ENCODE results near the gene ELL2.
A peak's percentile ranks its signal among the peaks of the same experiment; 100 is the strongest.
"Not testable (repeated sequence)": the region's sequence is repeated elsewhere in the genome, so short reads cannot be mapped to it uniquely, and the experiment has no call there.

Gene ELL2

DNA sequence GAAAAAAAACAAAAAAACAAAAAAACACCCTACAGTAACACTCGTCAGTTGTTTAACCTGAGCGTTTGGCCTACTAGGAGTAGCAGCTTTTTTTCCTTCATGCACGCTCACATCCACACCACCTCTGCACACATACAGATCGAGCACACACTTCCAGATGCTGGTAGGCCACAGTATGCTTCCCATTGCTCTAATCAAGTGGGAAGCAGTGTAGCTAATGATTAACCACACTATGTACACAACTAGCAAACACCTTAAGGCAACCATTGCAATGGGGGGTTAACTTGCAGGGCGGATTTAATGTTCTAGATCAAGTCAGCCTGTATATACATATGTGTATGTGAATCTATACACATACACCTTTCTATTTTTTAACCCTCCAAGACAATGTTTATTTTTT, 73.7 kb downstream of the ELL2 start:
- FAIRE-seq (no peak), DNase-seq (ENCODE audit: insufficient read length, low spot score) (no peak)

DNA sequence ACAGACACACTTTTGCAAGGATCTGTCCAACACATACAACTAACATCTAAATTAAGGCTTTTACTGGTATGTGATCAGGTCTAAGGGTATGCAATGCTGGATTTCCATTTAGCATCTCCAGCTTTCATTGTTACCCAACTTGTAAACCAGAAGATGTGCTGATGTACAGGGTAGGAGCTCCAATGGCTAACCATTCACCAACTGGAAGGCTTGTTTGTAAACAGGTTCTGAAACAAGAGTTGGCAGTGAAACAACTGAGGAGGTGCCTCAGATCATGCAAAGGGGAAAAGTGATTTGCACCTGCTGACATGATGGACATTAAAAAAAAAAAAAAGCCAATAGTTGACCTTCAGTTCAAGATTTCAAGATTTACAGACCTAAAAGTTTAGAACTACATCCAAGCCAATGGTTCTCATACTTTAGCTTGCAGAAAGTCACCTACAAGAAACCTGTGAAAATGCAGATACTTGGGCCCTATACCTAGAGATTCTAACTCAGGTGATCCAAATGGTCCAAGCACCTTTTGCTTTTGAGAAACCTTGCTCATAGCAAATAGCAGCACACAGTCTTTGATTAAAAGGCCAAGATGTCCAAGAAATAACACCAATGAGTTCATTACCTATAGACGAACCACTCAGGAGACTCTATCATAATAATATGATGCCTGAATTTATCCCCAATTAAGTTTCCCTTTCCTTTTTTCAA, 75.2 kb downstream of the ELL2 start:
- no peak for FAIRE-seq

DNA sequence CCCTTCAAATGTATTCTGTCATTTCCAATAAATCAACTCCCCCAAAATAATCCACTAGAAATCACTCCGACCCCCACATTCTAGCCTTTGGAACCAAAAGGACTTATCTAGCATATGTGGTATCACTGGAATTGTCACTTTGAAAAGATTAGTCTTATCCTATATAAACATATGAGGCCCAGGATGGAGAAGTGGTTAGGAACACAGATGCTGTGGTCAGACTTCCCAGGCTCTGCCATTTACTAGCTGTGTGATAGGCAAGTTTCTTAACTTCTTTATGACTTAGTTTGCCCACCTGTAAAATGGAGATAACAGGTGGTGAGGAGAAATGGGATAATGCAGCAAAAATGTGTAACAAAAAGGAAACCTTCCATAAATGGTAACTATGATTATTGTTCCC, 77.1 kb downstream of the ELL2 start:
- no peak for DNase-seq (ENCODE audit: insufficient read length, low spot score)

More for the DNA sequence above, 75.2 kb downstream of the ELL2 start:
- DNase-seq (ENCODE audit: insufficient read length, low spot score): no peak

DNA sequence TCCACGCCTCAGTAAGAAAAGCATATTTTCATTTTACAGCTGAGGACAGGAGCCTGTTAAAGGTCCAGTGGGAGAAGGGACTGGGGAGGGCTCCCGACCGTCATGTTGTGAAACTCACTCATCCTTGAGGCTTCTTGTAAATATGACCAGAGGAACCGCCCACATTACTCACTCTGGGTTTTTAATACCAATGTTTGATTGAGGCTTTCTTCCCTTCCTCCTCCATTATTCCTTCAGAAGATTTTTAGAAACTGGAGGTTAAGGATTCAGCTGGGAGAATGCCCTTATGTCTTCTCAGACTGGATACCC, 77.7 kb downstream of the ELL2 start:
- FAIRE-seq (no peak), DNase-seq (ENCODE audit: insufficient read length, low spot score) (no peak)

More for the DNA sequence above, 77.1 kb downstream of the ELL2 start:
- no peak for FAIRE-seq

DNA sequence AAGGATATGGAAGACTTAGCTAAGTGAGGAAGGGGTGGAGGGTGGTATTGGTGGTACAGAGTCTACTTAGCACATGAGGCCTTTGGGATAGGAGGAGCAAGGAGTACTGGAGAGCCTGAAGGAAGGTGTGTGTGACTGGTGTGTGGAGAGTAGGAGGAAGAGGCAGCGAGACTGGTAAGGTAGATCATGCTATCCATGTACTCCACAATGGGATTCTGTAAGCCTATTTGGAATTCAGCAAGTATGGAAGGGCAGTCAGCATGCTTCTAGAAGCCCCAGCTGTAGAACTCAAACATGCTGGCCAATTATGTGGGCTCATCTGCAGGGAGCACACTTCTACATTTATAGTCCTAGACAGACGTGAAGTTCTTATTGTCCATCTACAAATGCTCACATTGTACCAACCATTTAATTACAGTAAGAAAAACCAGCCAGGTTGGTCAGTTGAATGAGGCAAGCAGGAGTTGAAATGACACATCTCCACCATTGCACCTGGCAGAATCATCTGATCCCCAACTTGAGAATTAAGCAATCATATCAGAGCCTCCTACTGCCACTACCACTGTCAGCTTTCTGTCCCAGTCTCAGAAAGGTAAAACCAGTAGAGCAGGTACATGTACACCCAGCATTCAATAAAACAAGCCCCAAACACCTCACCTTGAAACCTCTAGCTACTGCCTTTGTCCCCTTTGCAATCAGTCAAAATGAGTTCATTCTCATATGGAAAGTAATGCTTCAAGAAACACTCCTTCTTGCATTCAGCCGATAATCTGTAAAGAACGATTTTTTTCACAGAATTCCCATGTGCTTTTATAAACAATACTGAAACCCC, 78.2 kb downstream of the ELL2 start:
- FAIRE-seq (peak; percentile 87), DNase-seq (ENCODE audit: insufficient read length, low spot score) (no peak)

DNA sequence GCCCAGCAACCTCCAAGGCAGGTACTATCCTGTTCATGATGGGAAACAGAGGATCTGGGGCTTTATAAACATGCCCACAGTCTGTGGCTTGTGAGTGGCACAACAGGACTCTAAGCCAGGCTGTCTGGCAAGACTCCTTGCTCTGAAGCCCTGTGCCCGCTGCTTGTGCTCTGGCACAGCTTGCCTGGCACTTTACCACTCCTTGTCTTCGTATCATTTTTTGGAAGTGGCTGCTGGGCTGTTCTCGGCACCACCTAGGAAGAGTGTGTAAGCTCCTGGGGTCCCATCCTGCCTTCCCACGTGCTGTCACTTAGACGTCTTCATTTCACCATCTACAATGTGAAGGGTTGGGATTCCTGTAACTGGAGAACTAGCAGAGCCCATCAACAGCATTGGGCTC, 79.8 kb downstream of the ELL2 start:
- DNase-seq (ENCODE audit: insufficient read length, low spot score) (no peak), FAIRE-seq (no peak)

DNA sequence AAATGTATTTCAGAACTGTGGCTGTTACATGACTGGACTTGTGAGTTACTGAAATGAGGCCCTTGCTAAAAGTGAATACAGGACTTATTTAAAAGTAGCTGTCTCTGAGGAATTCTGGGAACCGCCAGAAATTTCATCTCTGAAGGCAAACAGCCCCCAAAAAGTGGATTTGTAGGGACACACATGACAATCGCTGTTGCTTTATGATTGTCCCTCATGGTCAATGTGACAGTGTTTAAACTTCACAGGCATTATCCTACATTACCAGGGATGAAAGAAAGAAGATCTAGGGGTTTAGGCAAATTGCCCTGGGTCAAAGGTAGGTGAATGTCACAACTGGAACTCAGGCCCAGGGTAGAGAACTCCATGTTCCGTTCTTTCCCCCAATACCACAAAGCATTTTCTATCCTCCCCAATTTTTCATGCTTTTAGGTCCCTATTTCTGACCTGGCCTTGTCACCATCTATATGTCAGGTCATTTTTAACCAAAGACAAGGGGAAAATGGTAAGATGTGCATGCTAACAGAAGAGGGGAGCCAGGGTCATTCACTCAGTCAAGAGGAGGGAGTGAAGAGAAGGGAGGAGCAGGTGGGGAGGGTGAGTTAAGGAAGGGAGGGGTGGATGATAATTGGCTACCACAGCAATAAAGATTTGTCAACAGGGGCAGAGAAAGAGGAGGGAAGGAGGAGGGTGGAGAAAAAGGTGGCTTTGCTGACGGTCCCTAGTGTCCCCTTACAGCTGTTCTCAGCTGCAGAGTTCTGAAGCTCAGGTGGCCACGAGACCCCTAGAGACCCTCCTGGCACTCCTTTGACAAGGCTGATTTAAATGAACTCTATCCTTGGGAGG, 81.3 kb downstream of the ELL2 start:
- FAIRE-seq (no peak), DNase-seq (ENCODE audit: insufficient read length, low spot score) (no peak)

DNA sequence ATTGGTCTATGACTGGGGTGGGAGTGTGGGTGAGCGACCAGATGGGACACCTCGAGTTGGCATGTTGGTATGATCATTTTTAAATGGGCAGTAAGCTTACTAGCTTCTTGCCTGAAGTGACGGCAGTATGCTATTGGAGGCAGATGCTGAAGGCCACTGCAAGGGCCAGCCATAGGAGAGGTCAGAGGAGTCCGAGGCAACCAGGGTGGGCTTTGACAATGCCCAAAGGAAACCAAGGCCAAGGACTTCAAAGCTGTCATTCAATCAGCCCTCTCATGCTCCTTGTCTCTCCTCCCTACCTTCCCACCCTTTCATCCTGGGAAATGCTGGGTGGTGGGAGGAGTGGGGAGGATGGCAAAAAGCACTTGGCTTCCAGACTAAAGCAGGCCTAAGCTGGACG, 82.0 kb downstream of the ELL2 start:
- FAIRE-seq (no peak), DNase-seq (ENCODE audit: insufficient read length, low spot score) (no peak)

DNA sequence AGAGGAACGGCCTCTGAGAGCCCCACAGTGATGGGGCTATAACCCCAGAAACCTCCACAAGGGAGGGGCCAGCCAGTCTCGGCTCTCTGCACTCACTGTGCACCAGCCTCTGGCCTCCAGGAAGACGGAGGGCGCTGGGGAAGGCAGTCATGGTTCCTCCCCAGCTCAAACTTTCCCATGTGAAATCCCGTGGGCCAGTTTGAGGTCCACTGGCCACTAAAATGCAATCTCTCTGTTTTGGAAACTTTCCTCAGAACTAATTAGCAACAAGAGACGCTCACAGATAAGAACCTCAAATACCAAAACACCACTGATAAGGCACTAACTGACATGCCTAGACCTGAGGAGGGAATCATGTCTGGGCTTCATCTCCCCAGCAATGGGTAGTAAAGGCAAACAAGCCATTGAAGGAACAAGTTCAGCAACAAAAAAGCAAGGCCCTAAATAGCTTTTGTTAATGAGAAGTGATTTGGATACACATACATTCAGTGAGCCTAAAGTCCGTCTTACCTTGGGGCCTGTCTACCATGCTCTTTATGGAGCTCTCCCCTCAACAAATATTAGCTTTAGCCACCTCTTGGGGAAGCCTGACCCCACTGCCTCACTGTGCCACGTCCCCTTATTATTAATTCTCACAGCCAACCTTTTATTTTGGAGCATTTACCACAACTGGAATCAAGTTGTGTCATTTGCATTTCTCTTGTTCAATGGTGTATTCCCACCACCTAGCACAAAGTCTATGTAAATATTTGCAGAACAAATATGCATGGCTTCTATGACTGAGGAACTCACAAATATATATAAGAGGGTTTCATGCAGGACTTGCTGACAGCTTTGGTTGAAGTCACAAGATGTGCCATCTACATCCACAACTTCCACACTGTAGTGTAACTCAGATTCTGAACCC, 83.0 kb downstream of the ELL2 start:
- no peak for FAIRE-seq
- DNase-seq (ENCODE audit: insufficient read length, low spot score): no peak

DNA sequence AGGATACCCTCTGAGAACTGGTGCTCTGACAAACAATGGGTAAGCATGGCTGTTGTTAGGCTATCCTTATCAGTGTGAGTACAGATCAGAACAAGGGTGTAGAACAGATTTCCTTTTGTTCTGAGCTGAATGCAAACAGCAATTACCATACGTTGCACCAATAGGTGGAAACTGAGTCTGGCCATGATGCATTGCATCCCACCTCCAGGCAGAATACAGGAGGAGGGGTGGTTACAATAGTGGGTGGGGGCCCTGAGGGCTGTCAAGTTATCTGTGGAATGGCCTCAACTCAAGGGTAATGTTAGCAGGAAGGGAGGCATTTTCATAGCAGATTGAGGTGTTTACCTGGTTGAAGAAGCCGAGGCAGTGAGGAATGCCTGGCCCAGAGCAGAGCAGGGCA, 84.9 kb downstream of the ELL2 start:
- FAIRE-seq (no peak), DNase-seq (ENCODE audit: insufficient read length, low spot score) (no peak)

DNA sequence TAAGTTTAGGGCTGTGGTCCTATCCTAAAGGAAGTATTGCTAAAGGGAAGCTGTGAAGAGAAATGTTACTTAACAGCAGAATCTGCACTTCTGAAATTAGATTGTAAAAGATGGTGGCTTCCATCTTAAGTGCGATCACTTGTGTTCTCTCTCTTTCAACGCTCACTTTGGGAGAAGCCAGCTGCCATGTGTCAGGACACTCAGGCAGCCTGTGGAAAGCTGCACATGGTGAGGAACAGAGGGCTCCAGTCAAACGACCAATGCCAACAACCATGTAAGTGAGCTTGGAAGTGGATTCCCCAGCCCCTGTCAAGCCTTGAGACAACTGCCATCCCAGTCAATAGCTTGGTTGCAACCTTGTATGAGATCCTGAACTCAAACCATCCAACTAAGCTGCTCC, 87.4 kb downstream of the ELL2 start:
- FAIRE-seq: no peak

DNA sequence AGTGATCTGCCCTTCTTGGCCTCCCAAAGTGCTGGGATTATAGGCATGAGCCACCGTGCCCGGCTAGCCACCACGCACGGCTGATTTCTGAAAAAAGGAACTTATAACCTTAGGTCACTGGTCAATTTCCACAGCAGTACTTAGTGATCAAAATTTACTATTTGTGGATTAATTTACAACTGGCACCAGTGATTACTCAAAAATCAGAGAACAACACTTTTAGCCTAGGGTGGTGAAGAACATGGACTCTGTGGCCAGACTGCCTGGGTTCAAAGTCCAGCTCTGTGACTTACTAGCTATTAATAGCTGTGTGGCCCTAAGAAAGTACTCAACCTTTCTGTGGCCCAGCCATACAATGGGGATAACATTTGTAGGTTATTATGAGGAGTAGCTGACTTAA, 88.3 kb downstream of the ELL2 start:
- DNase-seq (ENCODE audit: insufficient read length, low spot score) (no peak), FAIRE-seq (no peak)

More for the DNA sequence above, 87.4 kb downstream of the ELL2 start:
- no peak for DNase-seq (ENCODE audit: insufficient read length, low spot score)

DNA sequence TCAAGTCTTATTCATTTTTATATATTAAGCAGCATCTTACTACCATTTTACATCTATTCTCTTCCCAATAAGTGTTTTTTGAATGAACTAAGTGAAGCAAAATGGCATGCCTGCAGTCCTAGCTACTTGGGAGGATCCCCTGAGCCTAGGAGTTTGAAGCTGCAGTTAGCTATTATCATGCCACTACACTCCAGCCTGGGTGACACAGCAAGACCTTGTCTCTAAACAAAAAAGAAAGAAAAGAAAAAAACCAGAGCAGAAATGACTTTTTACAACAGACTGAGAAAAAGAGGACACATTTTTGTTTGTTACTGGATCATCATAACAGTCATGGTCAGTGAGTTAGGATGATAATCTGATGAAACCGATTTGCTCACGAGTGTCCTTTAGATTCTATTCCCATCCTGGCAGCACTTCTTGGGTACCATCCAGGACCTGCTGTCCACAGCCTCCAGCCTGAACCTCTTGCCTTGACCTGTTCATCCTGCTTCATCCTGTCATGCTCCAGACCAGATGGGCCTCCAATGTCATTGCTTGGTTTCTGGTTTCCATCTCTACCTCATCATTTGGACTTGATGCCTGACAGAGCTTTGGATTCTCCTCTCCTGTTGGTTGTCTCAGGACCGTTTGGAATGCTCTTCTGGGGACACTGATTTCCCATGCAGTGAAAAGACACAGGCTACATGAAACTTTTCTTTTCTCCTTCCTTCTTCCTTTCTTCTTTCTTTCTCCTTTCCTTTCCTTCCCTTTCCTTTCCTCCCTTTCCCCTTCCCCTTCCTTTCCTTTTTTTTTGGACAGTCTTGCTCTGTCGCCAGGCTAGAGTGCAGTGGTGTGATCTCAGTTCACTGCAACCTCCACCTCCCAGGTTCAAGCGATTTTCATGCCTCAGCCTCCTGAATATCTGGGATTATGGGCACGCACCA, 89.0 kb downstream of the ELL2 start:
- DNase-seq (ENCODE audit: insufficient read length, low spot score) (no peak), FAIRE-seq (peak; percentile 14)

DNA sequence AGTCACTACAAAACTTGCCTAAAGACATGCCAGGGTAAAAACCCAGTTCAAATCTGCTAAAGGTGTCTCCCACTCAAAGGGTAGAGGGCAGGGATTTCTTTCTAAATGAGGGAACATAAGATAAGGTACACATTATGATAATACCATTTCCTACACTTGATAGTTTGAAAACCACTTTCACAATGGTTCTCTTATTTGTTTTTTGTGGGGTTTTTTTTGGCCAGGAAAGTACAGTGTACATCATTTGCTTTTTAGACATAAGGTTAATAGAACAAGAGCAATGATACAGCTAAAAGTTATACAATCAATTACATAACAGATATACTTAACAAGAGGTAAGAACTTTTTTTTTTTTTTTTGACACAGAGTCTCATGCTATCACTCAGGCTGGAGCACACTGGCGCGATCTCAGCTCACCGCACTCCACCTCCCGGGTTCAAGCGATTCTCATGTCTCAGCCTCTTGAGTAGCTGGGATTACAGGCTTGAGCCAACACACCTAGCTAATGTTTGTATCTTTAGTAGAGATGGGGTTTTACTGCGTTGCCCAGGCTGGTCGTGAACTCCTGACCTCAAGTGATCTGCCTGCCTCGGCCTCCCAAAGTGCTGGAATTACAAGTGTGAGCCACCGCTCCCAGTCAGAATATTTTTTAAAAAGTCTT, 90.4 kb downstream of the ELL2 start:
- FAIRE-seq (no peak), DNase-seq (ENCODE audit: insufficient read length, low spot score) (no peak)

DNA sequence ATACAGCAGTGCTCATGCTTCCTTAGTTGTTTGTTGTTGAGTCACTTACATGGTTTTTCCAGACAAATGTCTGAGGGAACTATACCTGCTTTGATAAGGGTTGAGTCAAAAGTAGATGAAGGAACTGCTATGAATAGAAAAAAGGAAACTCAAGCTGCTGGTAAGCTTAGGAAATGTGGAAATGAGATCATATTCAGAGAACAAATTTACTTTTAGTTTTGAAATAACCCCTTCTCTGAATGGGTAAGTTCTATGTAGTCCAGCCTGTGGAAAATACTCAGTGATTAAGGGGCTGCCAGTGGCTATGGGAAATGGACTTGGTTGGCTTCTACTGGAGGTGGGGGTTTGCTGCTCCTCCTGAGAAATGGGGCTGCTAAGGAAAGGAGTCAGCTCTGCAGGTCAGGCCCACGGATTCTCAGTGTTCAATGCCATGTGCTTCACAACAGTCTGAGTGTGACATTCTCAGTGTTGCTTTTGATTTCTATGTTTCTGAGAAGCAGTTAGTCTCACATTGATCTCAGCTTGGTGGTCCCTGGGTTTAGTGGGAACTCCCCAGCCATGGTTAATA, 91.5 kb downstream of the ELL2 start:
- FAIRE-seq (peak; percentile 91), DNase-seq (ENCODE audit: insufficient read length, low spot score) (no peak)

DNA sequence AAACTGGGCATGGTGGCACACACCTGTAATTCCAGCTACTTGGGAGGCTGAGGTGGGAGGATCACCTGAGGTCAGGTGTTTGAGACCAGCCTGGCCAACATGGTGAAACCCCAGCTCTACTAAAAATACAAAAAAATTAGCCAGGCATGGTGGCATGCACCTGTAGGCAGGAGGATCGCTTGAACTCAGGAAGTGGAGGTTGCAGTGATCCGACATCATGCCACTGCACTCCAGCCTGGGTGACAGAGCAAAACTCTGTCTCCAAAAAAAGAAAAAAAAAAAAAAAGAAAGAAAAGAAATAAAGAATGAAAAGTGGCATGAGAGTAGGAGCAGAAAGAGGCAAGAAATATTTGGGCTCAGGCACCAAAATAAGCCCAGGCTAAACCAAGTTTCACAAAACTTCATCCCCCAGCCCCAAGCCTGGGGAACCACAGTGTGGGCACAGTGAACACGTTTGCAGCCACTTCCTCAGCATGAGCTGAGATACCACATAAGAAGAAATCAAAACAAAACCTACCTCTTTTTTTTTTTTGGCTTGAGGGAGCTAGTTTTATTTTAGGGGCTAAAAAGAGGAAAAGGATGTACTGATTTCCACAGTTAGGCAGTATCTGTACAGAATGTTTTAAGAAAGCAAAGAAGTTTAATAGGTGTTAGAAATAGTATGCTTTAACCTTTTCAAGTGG, 92.3 kb downstream of the ELL2 start:
- DNase-seq (ENCODE audit: insufficient read length, low spot score): not testable (repeated sequence)
- peak; percentile 83 for FAIRE-seq

DNA sequence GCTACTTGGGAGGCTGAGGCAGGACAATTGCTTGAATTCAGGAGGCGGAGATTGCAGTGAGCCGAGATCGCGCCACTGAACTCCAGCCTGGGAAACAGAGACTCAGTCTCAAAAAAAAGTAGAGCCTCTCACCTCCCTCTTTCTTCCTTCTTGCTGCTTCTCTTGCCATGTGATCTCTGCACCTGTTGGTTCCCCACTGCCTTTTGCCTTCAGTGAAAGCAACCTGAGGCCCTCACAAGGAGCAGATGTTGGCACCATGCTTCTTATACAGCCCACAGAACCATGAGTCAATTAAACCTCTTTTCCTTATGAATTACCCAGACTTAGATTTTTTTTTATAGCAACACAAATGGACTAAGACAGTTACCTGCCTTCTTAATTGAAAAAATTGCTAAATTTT, 93.5 kb downstream of the ELL2 start:
- DNase-seq (ENCODE audit: insufficient read length, low spot score) (no peak), FAIRE-seq (no peak)

DNA sequence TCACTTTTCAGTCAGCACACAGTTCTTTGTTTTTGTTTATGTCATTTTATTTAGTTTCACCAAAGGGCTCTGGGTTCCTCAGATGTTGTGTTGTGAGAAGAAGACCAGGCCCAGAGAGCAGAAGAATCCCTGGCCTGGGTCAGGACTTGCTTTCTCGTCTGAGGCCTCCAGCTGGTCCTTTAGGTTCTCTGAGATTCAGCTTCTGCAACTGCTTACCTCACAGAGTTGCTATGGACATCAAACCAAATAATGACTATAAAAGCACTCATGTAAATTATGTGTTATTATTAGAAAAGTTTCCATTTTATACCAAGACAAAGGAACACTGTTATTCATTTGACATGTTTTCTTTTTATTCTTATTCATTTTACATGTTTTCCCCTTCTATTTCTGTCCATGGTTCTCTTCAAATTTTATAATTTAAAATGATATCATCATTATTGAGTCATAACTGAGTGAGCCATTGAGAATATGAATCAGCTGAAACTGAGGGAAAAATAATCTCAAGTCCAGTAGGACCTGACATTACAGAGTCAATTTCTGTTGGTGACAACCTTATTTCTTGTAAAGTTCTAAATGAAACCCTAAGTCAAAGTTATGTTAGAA, 95.1 kb downstream of the ELL2 start:
- no peak for FAIRE-seq
- no peak for DNase-seq (ENCODE audit: insufficient read length, low spot score)

All from GM19239 (cell line).